C4-2B (cell line): Measurements from ENCODE around the gene PSMD8.

Experiments used
- ZFX ChIP-seq: fragments of 450-650 bp; IDR thresholded peaks from 2 replicates; pipeline ENCODE4 v1.6.1; 2017
- TF ChIP-seq, protein P1 (sequence below): fragments of 450-650 bp; conservative IDR thresholded peaks from 2 replicates; pipeline ENCODE4 v1.5.1; 2017; ENCODE audit warnings: mild to moderate bottlenecking

DNA sequence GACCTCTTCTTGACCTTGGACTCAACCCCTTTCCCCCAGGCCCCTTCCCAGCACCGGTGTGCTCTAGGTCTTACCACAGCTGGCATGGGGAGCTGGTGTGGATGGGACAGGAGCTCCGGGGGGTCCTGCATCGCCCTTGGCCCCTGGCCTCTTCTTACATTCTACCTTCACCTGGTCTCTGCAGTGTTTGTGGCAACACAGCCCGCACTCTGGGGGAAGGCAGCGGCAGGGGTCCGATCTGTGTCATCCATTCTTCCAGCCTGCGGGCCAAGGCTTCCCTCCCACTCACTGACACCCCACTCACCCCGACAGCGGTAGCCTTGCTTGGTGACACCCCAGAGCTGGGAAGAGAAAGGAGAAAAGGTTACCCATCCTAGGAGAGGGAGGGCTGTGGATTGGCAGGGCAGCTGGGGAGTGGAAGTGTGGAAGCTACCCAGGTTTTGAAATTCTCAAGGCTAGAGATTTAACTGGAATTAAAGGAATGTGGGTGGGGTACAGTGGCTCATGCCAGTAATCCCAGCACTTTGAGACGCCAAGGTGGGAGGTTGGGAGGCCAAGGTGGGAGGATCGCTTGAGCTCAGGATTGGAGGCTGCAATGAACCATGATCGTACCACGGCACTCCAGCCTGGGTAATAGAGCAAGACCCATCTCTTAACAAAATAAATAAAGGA, 36.8 kb downstream of the PSMD8 start:
- TF ChIP-seq, protein P1, sequence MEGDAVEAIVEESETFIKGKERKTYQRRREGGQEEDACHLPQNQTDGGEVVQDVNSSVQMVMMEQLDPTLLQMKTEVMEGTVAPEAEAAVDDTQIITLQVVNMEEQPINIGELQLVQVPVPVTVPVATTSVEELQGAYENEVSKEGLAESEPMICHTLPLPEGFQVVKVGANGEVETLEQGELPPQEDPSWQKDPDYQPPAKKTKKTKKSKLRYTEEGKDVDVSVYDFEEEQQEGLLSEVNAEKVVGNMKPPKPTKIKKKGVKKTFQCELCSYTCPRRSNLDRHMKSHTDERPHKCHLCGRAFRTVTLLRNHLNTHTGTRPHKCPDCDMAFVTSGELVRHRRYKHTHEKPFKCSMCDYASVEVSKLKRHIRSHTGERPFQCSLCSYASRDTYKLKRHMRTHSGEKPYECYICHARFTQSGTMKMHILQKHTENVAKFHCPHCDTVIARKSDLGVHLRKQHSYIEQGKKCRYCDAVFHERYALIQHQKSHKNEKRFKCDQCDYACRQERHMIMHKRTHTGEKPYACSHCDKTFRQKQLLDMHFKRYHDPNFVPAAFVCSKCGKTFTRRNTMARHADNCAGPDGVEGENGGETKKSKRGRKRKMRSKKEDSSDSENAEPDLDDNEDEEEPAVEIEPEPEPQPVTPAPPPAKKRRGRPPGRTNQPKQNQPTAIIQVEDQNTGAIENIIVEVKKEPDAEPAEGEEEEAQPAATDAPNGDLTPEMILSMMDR, result no peak
- no peak for TF ChIP-seq ZFX
